Measurements from ENCODE around the gene ZNF207.
"Not testable (repeated sequence)": the region's sequence is repeated elsewhere in the genome, so short reads cannot be mapped to it uniquely, and the experiment has no call there.

ZNF207 gene

GRCh38 chr17:32388613-32389459, 38.9 kb downstream of the ZNF207 start:
- no peak for DNase-seq

GRCh38 chr17:32393904-32394303, 43.9 kb downstream of the ZNF207 start:
- DNase-seq, result no peak

DNA sequence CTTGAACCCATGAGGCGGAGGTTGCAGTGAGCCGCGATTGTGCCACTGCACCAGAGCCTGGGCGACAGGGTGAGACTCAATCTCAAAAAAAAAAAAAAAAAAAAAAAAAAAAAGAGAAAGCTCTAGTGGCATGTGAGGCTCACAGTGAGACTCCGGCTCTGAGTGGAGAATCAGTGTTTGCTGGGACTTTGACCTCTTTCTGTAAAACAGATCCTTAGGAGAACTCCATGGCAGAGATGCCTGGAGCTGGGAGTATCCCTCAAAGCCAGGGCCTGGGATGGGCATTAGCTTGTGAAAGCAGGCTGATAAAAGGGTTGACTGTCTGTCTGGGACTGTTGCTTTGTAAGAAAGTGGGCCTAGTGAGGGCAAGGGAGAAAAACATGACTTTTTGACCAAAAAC, 46.4 kb downstream of the ZNF207 start:
- DNase-seq, result no peak

- DNase-seq, result no peak
Measured at GRCh38 chr17:32398946-32399345, 49.0 kb downstream of the ZNF207 start.

DNA sequence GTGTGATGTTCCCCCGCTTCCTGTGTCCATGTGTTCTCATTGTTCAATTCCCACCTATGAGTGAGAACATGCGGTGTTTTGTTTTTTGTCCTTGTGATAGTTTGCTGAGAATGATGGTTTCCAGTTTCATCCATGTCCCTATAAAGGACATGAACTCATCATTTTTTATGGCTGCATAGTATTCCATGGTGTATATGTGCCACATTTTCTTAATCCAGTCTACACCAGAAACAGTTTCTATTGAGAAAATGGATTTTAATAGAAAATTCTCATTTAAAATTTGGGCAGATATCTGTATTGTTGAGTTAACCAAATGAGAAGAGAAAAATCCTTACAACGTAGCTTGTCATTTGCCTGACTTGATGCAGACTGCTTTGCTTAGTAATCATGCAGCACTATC, 60.1 kb downstream of the ZNF207 start:
- DNase-seq, result not testable (repeated sequence)

GRCh38 chr17:32426894-32427293, 76.9 kb downstream of the ZNF207 start:
- no peak for DNase-seq

DNA sequence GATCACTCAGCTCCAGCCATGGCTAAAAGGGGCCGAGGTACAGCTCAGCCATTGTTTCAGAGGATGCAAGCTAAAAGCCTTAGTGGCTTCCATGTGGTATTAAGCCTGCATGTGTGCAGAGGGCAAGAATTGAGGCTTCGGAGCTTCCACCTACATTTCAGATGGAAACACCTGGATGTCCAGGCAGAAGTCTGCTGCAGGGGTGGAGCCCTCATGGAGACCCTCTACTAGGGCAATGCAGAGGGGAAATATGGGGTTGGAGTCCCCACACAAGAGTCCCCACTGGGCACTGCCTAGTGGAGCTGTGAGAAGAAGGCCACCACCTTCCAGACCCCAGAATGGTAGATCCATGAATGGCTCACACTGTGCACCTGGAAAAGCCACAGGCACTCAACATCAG, 79.6 kb downstream of the ZNF207 start:
- DNase-seq, result no peak

Data from DMS153 (cell line).